Thoracic aorta (tissue), 2 donors: ENCODE data around the gene GAMT. TPM values are rescaled to one million over a fixed set of nuclear protein-coding genes. Genes with fewer than 3 reads are reported as not detected.
A peak's percentile ranks its signal among the peaks of the same experiment; 100 is the strongest.

Experiments used
- ATAC-seq: fragments of 150-250 bp; one replicate; pipeline ENCODE4 v1.8.0; 2017; ENCODE audit warnings: low read depth; ENCODE audit not compliant: insufficient number of reproducible peaks, low FRiP score
- DNase-seq: peaks from one replicate; pipeline ENCODE4 v3.0.0-alpha.2; 2020; ENCODE audit warnings: low spot score
- H3K27ac ChIP-seq, 2 donors: fragments of 200-600 bp; sonication (generic); 1 replicate in 1 of 2; 2 replicates in 1 of 2; pipeline ENCODE4 v1.5.1; 2016; ENCODE audit warnings: mild to moderate bottlenecking in 2 of 2, moderate library complexity in 2 of 2
- H3K27me3 ChIP-seq: fragments of 200-600 bp; sonication (generic); replicated peaks from 2 replicates; pipeline ENCODE4 v1.6.0; 2016; ENCODE audit warnings: mild to moderate bottlenecking; ENCODE audit not compliant: insufficient read depth
- H3K36me3 ChIP-seq: fragments of 200-600 bp; sonication (generic); one replicate; pipeline ENCODE4 v1.5.1; 2016
- H3K4me1 ChIP-seq, 2 donors: fragments of 200-600 bp; sonication (generic); 1 replicate in 1 of 2; 2 replicates in 1 of 2; pipeline versions ENCODE4 v1.5.1 to v1.6.0; 2016; ENCODE audit warnings: low read depth in 2 of 2, mild to moderate bottlenecking in 1 of 2; ENCODE audit not compliant: control insufficient read depth in 1 of 2
- H3K4me3 ChIP-seq: fragments of 200-600 bp; sonication (generic); 2 replicates; pipeline ENCODE4 v1.5.1; 2016; ENCODE audit warnings: mild to moderate bottlenecking
- H3K9me3 ChIP-seq: fragments of 200-600 bp; sonication (generic); 2 replicates; pipeline ENCODE4 v1.5.1; 2016
- total RNA-seq, 2 donors: library from RNA; depleted of rRNA; stranded (reverse); fragments of >200 nt; gene quantifications; one replicate each; pipeline versions ENCODE4 v1.1.0 to v1.2.3, GENCODE V29; 2016
- TF ChIP-seq, protein P1 (sequence below): fragments of 200-600 bp; sonication (generic); IDR thresholded peaks from one replicate; pipeline ENCODE4 v1.5.1; 2019; ENCODE audit warnings: antibody characterized with exemption

GAMT gene
- 10 to 100 TPM; 27.6 to 55.1 TPM for total RNA-seq

DNA sequence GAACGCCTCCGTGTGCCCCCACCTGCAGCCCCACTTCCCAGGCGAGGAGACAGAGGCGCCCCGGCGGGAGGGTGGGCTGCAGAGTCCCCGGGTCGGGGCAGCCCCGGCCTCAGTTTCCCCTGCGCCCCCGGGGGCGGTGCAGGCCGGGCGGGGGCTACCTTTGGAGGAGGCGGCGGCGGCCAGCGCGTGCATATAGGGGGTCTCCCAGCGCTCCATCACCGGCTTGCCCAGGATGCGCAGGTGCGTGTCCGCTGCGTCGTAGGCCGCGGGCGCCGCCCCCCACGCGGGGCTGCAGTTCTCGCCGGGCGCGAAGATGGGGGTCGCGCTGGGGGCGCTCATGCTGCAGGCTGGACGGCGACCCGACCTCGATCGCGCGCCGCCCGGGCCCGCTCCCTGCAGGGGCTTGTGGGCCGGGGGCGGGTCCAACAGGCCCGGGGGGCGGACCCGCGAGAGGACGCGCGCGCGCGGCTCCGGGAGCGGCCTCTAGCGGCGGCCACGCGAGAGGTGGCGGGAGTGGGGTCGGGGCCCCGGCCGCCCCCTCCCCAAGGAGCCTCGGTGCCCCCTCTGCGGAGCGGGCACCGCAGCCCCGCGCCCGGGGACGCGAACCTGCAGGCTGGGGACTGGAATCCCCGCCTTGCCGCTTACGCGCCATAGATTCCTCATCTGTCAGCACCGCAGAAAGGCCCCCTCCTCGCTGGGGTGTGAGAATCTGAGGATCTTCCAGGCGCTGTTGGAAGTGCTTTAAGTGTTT, at the start of gene GAMT:
Gene GAMT, minus strand, starts transcription at position 405 of the 751 bp plus-strand sequence. Its CDS starts 66 bp downstream, at position 339.
- H3K27ac ChIP-seq = peak within 1 kb of the TSS in 1 of 2 donors; percentile 7
- DNase-seq (no peak), ATAC-seq (no peak)
- TF ChIP-seq, protein P1, sequence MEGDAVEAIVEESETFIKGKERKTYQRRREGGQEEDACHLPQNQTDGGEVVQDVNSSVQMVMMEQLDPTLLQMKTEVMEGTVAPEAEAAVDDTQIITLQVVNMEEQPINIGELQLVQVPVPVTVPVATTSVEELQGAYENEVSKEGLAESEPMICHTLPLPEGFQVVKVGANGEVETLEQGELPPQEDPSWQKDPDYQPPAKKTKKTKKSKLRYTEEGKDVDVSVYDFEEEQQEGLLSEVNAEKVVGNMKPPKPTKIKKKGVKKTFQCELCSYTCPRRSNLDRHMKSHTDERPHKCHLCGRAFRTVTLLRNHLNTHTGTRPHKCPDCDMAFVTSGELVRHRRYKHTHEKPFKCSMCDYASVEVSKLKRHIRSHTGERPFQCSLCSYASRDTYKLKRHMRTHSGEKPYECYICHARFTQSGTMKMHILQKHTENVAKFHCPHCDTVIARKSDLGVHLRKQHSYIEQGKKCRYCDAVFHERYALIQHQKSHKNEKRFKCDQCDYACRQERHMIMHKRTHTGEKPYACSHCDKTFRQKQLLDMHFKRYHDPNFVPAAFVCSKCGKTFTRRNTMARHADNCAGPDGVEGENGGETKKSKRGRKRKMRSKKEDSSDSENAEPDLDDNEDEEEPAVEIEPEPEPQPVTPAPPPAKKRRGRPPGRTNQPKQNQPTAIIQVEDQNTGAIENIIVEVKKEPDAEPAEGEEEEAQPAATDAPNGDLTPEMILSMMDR = peak; percentile 40
- H3K9me3 ChIP-seq = no peaks in the 10 kb centered on the region
- peak within 1 kb of the TSS; percentile 73 for H3K4me3 ChIP-seq
- no peaks in the 10 kb centered on the region for H3K27me3 ChIP-seq
- H3K36me3 ChIP-seq = no peaks in the 10 kb centered on the region
- H3K4me1 ChIP-seq = peaks cover 7 to 40% of the 10 kb centered on the region in 2 donors

DNA sequence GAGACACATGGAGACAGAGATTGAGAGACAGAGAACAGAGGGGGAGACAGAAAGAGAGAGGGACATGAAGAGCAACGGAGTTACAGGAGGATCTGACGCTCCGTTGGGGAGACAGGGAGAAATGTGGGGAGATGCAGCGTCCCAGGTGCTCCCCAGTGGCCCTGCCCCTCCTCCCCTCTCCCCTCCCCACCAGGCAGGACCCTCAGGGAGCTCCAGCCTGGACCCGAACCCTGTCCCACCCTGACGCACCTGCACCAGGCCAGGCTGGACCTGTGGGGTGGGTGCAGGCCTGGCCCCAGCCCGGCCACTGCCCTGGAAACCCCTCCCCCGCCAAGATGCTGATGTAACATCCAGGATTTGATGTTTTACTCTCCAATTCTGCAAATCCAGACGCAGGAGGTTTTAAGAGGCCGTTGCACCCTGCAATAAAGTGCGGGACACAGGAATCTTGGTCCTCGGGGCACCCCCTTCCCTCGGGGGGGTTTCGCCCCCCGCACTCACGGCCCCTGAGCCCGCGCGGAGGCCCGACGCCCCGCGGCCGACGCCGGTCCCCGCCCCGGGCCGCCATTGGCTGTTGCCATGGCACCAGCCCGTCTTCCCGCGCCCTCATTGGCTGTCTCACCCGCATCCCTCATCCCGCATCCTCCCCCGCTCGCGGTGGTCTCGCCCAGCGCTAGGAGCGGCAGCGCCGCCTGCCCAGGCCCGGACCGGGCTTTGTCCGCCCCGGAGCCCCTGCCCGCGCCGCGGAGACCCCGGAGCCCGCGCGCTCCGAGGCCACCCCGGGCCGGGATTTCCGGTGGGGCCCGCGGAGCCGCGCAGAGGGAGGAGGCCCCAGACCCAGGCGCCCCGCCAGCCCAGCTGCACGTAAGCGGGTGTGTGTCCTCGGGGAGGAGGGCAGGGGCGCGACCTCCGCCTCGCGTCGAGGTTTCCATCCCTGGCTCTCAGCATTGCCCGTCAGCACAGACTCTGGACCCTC, 48.4 kb upstream of the GAMT start, which contains the start of gene APC2:
Gene APC2, plus strand, starts transcription at position 655 of the 976 bp plus-strand sequence. CDS start 2,881 bp downstream, outside the sequence.
- no peak within 1 kb of the TSS for H3K4me3 ChIP-seq
- peaks cover 17% of the 10 kb centered on the region for H3K27me3 ChIP-seq

DNA sequence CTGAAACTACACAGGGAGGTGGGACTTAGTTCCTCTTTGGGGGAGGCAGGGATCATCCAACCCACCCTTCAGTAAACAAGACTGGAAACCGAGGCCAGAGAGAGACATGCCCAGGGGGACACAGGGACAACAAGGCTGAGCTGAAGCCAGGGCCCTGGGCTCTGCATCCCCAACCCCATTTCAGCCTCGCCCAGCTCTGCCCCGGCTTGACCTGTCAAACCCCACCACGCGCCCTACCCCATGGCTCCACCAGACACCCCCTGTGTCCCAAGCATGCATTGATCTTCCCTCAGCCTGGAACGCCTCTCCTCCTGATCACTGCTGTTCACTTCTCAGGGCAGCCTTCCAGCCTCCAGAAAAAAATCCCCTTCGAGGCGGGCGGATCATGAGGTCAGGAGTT, 46.6 kb upstream of the GAMT start:
- Histone ChIP-seq H3K4me3 (no peak overlapping the region), H3K27me3 (peaks cover 17% of the 10 kb centered on the region), H3K27ac (no peak overlapping the region), H3K36me3 (no peaks in the 10 kb centered on the region), H3K9me3 (no peaks in the 10 kb centered on the region), H3K4me1 (peaks cover 11 to 32% of the 10 kb centered on the region in 2 donors)
- TF ChIP-seq, protein P1 = no peak
- ATAC-seq = no peak
- DNase-seq = no peak

More for the DNA sequence above, 48.4 kb upstream of the GAMT start, which contains the start of gene APC2:
- Histone ChIP-seq H3K9me3 (no peaks in the 10 kb centered on the region), H3K4me1 (peaks cover 20 to 40% of the 10 kb centered on the region in 2 donors), H3K36me3 (no peaks in the 10 kb centered on the region), H3K27ac (no peak within 1 kb of the TSS)
- ATAC-seq (no peak), DNase-seq (no peak)
- TF ChIP-seq, protein P1 = no peak

DNA sequence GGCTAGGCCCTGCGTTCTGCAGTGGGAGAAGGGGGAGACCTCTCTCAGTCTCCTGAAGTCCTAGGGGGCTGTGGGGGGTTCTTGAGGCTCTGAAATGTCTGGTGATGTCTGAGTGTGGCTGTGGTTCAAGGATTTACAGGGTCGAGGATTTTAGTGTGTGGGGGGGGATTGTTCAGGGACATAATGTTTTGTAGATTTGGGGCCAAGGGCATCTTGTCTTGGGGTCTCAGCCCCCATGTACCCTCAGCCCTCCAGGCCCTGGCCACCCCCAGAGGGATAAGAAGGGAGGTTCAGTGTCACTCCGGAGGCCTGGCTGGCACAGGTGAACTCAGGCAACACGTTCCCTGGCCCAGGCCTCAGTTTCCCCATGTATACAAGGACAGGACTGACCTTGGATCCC, 46.2 kb upstream of the GAMT start:
- TF ChIP-seq, protein P1 = no peak
- DNase-seq (no peak), ATAC-seq (no peak)
- no peak overlapping the region for H3K4me3 ChIP-seq
- peaks cover 2% of the 10 kb centered on the region for H3K36me3 ChIP-seq
- no peaks in the 10 kb centered on the region for H3K9me3 ChIP-seq
- peaks cover 17% of the 10 kb centered on the region for H3K27me3 ChIP-seq
- H3K27ac ChIP-seq = no peak overlapping the region
- peaks cover 10 to 27% of the 10 kb centered on the region in 2 donors for H3K4me1 ChIP-seq
